Ovary (tissue), 9 donors: Measurements from ENCODE around the gene NFE2. TPM values are rescaled to one million over a fixed set of nuclear protein-coding genes. Genes with fewer than 3 reads are reported as not detected.
"Not testable (repeated sequence)": the region's sequence is repeated elsewhere in the genome, so short reads cannot be mapped to it uniquely, and the experiment has no call there.

Experiments used
- DNase-seq, 5 donors: peaks; one replicate each; pipeline ENCODE4 v3.0.0-alpha.2; 2019 to 2020
- H3K27ac ChIP-seq, 2 donors: fragments of 200-600 bp; one replicate each; pipeline versions ENCODE4 v1.5.1 to v1.8.0; 2019 to 2022
- H3K27me3 ChIP-seq: fragments of 200-600 bp; one replicate; pipeline ENCODE4 v1.8.0; 2022
- H3K36me3 ChIP-seq: fragments of 200-600 bp; sonication (generic); one replicate; pipeline ENCODE4 v1.5.1; 2019
- H3K4me1 ChIP-seq: one replicate; pipeline ENCODE4 v1.8.1; 2013; ENCODE audit warnings: mild to moderate bottlenecking, moderate library complexity; ENCODE audit not compliant: insufficient read depth
- H3K4me3 ChIP-seq: fragments of 200-600 bp; sonication (generic); one replicate; pipeline ENCODE4 v1.5.1; 2017
- H3K9me3 ChIP-seq, 2 donors: fragments of 200-600 bp in 1 of 2; sonication (generic) in 1 of 2; one replicate each; pipeline versions ENCODE4 v1.5.1 to v1.8.1; 2013 to 2019; ENCODE audit warnings: mild to moderate bottlenecking in 1 of 2, moderate library complexity in 1 of 2
- EP300 ChIP-seq: sonication (generic); formaldehyde crosslinking; IDR thresholded peaks from one replicate; pipeline ENCODE4 v1.6.1; 2017; ENCODE audit warnings: antibody characterized with exemption
- POLR2A ChIP-seq: fragments of 450-650 bp; IDR thresholded peaks from one replicate; pipeline ENCODE4 v1.6.1; 2017; ENCODE audit warnings: antibody characterized with exemption, mild to moderate bottlenecking, moderate library complexity
- WGBS, 3 donors: extraction: QIAGEN DNeasy Blood & Tissue Kit in 1 of 3; methylation state at CpG; one replicate each; pipeline versions ENCODE4 v1.1.5 to v1.1.7; 2013 to 2017; 5-methylcytosine and 5-hydroxymethylcytosine counted together
- intact Hi-C, 4 donors: fragments of 100-400 bp; cut with DNase I; formaldehyde crosslinking; loops; one replicate each; pipeline versions ENCODE4 v1.11.0 to v1.15.1; 2022 to 2023
- polyA plus RNA-seq, 2 donors: library from polyadenylated mRNA; stranded (reverse); fragments of 200-250 nt in 1 of 2; fragments of 350-450 nt in 1 of 2; fragmentation: Illumina TruSeq in 1 of 2; extraction: RNeasy Lipid Tissue Mini Kit (QIAGEN cat#74804) in 1 of 2; gene quantifications; one replicate each; pipeline ENCODE4 v1.2.3, GENCODE V29; 2013 to 2014
- total RNA-seq, 7 donors: library from RNA; depleted of rRNA in 2 of 7; stranded (reverse); fragments of >200 nt in 2 of 7; fragmentation: NEBNext Ultra II Directional in 3 of 7; extraction: Animal tissue kit (Norgen Biotek cat#: 25700) in 3 of 7; gene quantifications; one replicate each; pipeline versions ENCODE4 v1.1.0 to v1.2.4, GENCODE V29; 2016 to 2023
- TF ChIP-seq, protein P1 (sequence below), 3 donors: fragments of 450-650 bp in 2 of 3; fragments of 200-600 bp in 1 of 3; IDR thresholded peaks; one replicate each; pipeline versions ENCODE4 v1.5.1 to v1.8.0; 2016 to 2022; ENCODE audit warnings: antibody characterized with exemption in 3 of 3, mild to moderate bottlenecking in 1 of 3
- donor health status: DM: no; HTN: no; CAD: no; lungs with moderate emphysema.
- donor health status: DM: no; HTN: no; CAD: no.
- donor health status: Bipolar disorder and iron deficiency.
- donor health status: DM: yes; HTN: yes; CAD: no.
- donor health status: DM: no; HTN: no; CAD: no.
- donor health status: DM: yes; HTN: yes; CAD: no.

Gene NFE2
- total and polyA plus RNA-seq, 9 donors = 0.05 to 0.54 (median 0.33) TPM; not detected in 2

- no peaks in the 10 kb centered on the region for H3K27me3 ChIP-seq
- intact Hi-C loops = loop anchor here in 1 of 4 donors (10.0 kb wide), 2 partner anchors 63 to 67 kb away; no protein-coding TSS in a partner anchor
- H3K4me3 ChIP-seq = no peak overlapping the region
- 50 to 62% (median 54%) methylated on average over 8 of the region's 8 CpGs for WGBS, 3 donors
- TF ChIP-seq, protein P1, sequence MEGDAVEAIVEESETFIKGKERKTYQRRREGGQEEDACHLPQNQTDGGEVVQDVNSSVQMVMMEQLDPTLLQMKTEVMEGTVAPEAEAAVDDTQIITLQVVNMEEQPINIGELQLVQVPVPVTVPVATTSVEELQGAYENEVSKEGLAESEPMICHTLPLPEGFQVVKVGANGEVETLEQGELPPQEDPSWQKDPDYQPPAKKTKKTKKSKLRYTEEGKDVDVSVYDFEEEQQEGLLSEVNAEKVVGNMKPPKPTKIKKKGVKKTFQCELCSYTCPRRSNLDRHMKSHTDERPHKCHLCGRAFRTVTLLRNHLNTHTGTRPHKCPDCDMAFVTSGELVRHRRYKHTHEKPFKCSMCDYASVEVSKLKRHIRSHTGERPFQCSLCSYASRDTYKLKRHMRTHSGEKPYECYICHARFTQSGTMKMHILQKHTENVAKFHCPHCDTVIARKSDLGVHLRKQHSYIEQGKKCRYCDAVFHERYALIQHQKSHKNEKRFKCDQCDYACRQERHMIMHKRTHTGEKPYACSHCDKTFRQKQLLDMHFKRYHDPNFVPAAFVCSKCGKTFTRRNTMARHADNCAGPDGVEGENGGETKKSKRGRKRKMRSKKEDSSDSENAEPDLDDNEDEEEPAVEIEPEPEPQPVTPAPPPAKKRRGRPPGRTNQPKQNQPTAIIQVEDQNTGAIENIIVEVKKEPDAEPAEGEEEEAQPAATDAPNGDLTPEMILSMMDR (IDR thresholded peaks at IDR 0.05) = no peak
- TF ChIP-seq POLR2A = no peak
- TF ChIP-seq EP300 = no peak
- no peaks in the 10 kb centered on the region for H3K9me3 ChIP-seq
- H3K36me3 ChIP-seq = no peaks in the 10 kb centered on the region
- H3K27ac ChIP-seq = no peak overlapping the region
- H3K4me1 ChIP-seq = peaks cover 2% of the 10 kb centered on the region
- DNase-seq = no peak
Measured at GRCh38 chr12:54287261-54288157, 13.3 kb downstream of the NFE2 start.

DNA sequence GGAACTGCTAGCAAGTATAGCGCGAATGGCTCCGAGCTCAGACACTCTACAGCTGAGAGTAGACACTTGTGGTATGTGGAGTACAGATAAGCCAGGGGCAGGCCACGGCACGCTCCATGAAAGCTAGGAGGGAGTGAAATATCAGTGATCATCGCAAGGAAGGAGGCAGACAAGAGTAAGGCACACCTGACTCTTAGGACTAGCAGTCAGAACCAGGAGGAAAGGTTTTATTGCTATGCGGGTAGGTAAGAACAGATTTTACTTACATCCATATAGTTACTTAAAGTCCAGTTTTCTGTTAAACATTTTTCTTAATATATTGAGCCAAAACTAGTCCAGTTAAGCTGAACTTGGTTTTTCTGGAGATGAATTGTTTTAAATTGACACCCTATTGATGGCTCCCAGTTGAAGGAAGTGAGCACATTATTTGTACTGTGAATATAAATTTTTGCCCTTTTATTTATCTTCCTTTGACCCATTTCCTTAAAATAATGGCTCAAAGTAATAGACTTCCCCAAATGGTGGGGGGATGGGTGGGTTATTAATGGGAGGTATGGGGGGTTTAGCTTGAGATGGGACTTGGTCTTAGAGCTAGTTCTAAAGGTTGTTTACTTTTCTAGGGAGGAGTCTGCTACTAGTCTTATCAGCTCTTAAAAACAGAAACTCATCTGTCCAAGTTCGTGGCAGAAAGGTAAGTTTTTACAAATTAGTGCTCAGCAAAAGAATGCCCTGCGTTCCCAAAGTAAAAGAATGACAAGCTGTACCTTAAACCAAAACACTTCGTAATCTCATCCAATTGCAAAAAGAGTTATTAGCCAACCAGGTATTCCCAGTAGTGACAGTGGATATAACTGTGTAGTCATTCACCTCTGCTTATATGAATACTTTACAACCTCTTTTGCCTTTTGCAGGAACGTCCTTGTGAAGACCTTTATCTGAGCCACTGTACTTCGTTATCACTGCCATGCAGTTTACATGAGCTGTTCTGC is 14.5 kb downstream of the NFE2 start:
- Histone ChIP-seq H3K27ac (no peak overlapping the region), H3K36me3 (no peaks in the 10 kb centered on the region), H3K4me1 (peaks cover 2% of the 10 kb centered on the region), H3K4me3 (no peak overlapping the region), H3K9me3 (no peaks in the 10 kb centered on the region), H3K27me3 (no peaks in the 10 kb centered on the region)
- intact Hi-C loops = loop anchor here in 1 of 4 donors (10.0 kb wide), 2 partner anchors 62 to 68 kb away; no protein-coding TSS in a partner anchor
- 48 to 52% (median 50%) methylated on average over 12 of the region's 12 CpGs for WGBS, 3 donors
- TF ChIP-seq, protein P1 (IDR thresholded peaks at IDR 0.05) = no peak
- TF ChIP-seq EP300 (no peak), POLR2A (no peak)
- DNase-seq = no peak

DNA sequence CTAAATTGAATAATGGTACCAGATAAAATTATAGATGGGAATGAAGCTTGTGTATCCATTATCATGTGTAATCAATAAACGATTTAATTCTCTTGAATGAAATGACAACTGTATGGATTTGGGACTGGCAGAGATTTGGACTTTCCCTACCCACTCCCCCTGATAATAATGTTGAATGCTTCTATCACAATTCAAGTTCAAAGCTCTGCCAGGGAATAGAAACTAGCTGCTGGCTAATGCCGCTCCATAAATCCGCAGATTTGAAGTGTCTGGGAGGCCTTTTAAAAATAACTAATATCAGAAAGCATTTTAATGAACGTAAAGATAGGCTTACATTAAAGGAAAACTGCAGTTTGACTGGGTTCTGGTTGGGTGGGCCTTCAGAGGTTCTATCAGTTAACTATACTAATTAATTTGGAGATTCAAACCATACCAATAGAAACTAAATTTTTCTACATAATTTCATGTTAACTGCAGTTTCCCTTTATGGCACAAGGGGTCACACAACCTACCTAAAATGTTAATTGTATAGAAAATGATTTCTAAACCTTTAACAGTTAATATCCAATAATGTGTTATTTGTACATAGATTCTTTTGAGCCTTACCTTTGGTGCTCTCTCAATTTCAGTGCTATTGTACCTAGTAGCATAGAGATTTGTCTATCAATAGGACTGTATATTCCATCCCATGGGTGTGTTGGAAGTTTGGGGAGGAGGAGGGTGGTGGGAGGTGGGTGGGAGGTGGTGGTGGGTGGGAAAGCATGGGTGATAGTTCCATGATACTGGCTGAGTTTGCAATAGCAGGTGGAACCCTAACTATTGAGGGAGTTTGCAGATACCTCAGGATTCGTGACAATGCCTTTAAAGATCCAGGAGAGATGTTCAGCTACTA is 15.4 kb downstream of the NFE2 start:
- H3K4me1 ChIP-seq = peaks cover 2% of the 10 kb centered on the region

DNA sequence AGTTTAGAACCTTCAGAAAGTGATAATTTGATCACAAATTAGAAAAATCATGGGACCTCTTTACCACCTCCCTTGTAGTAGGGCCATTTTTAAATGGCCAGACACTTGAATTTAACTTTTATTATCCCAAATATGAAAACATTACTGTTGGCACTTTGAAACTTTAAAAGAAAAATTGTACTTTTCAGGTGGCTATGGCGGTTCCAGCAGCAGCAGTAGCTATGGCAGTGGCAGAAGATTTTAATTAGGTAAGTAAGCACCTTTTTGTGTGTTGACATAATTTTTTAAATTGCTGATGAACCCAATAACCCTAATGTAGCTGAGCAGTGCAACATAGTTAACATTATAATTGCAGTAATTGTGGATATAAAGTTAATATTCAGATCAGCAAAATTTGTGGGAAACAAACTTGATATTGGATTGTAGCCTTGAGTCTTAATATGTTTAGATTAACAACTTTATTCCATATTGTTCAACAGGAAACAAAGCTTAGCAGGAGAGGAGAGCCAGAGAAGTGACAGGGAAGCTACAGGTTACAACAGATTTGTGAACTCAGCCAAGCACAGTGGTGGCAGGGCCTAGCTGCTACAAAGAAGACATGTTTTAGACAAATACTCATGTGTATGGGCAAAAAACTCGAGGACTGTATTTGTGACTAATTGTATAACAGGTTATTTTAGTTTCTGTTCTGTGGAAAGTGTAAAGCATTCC is 16.6 kb downstream of the NFE2 start:
- H3K27me3 ChIP-seq, DNase-seq, H3K9me3 ChIP-seq, H3K4me3 ChIP-seq, H3K27ac ChIP-seq, H3K36me3 ChIP-seq, H3K4me1 ChIP-seq: not testable (repeated sequence)
- intact Hi-C loops = loop anchor here in 2 of 4 donors (5.0 to 10.0 kb wide), 3 partner anchors 59 to 73 kb away; no protein-coding TSS in a partner anchor
- 23 to 40% (median 37%) methylated on average over 1 to 2 of the region's 2 CpGs for WGBS, 3 donors

More for the DNA sequence above, 15.4 kb downstream of the NFE2 start:
- intact Hi-C loops = loop anchor here in 1 of 4 donors (10.0 kb wide), 2 partner anchors 61 to 69 kb away; no protein-coding TSS in a partner anchor
- no peak for DNase-seq
- WGBS, 3 donors = 50 to 58% (median 52%) methylated on average over 5 of the region's 5 CpGs
- no peaks in the 10 kb centered on the region for H3K27me3 ChIP-seq
- TF ChIP-seq, protein P1 (IDR thresholded peaks at IDR 0.05) = no peak
- no peaks in the 10 kb centered on the region for H3K36me3 ChIP-seq
- H3K4me3 ChIP-seq = no peak overlapping the region
- H3K27ac ChIP-seq = no peak overlapping the region
- H3K9me3 ChIP-seq = no peaks in the 10 kb centered on the region
